VCaP (cell line): Measurements from ENCODE around the gene LRIT2.

ENCODE experiments used
- H3K27ac ChIP-seq: fragments of 450-650 bp; 2 replicates; pipeline ENCODE4 v1.5.1; 2017
- CTCF ChIP-seq: fragments of 450-650 bp; conservative IDR thresholded peaks from 2 replicates; pipeline ENCODE4 v1.5.1; 2017; ENCODE audit warnings: mild to moderate bottlenecking, moderate library complexity

The LRIT2 gene

GRCh38 chr10:84263716-84264115 is 38.4 kb upstream of the LRIT2 start:
- no peak overlapping the region for H3K27ac ChIP-seq
- TF ChIP-seq CTCF: no peak

- no peak overlapping the region for H3K27ac ChIP-seq
- no peak for TF ChIP-seq CTCF
Measured at GRCh38 chr10:84262190-84262956, 37.0 kb upstream of the LRIT2 start.

GRCh38 chr10:84261236-84261915 is 36.0 kb upstream of the LRIT2 start:
- H3K27ac ChIP-seq: no peak overlapping the region
- TF ChIP-seq CTCF: no peak

- TF ChIP-seq CTCF: no peak
- no peak overlapping the region for H3K27ac ChIP-seq
Measured at GRCh38 chr10:84258034-84258695, 32.8 kb upstream of the LRIT2 start.

GRCh38 chr10:84257343-84258020 is 32.1 kb upstream of the LRIT2 start:
- no peak for TF ChIP-seq CTCF
- no peak overlapping the region for H3K27ac ChIP-seq

- no peak overlapping the region for H3K27ac ChIP-seq
- TF ChIP-seq CTCF: no peak
Measured at GRCh38 chr10:84256510-84257342, 31.4 kb upstream of the LRIT2 start.
